ENCODE measurements around the gene CDH12. TPM values are rescaled to one million over a fixed set of nuclear protein-coding genes. Genes with fewer than 3 reads are reported as not detected.

CDH12 gene
- total RNA-seq, 4 donors from 2014 or later, result 0.19 to 0.91 (median 0.47) TPM

- intact Hi-C loops (cut with DNase I; ENCODE audit: low total_unique reads), result no loop called here
- no peak for TF ChIP-seq CTCF (IDR thresholded peaks at IDR 0.05)
- TF ChIP-seq POLR2A (IDR thresholded peaks at IDR 0.05), result no peak
- WGBS, 2 donors, result 43 to 45% methylated on average over 1 of the region's 1 CpG
Measured at GRCh38 chr5:22058620-22059019, 794.5 kb downstream of the CDH12 start.

GRCh38 chr5:22057012-22057411, 796.1 kb downstream of the CDH12 start:
- H3K4me3 ChIP-seq (ENCODE audit: low read depth, poor library complexity, severe bottlenecking), result no peak overlapping the region
- intact Hi-C loops (cut with DNase I; ENCODE audit: low total_unique reads), result no loop called here
- DNase-seq (ENCODE audit: low spot score in 2 of 2), result no peak
- TF ChIP-seq POLR2A (IDR thresholded peaks at IDR 0.05) (no peak), CTCF (IDR thresholded peaks at IDR 0.05) (no peak)

More at GRCh38 chr5:22058620-22059019, 794.5 kb downstream of the CDH12 start:
- H3K4me3 ChIP-seq (ENCODE audit: low read depth, poor library complexity, severe bottlenecking), result no peak overlapping the region
- DNase-seq (ENCODE audit: low spot score in 2 of 2), result no peak

- WGBS, 2 donors, result 77 to 86% methylated on average over 4 of the region's 4 CpGs
- DNase-seq (ENCODE audit: low spot score in 2 of 2), result no peak
- H3K4me3 ChIP-seq (ENCODE audit: low read depth, poor library complexity, severe bottlenecking), result no peak overlapping the region
- TF ChIP-seq CTCF (IDR thresholded peaks at IDR 0.05) (no peak), POLR2A (IDR thresholded peaks at IDR 0.05) (no peak)
- intact Hi-C loops (cut with DNase I; ENCODE audit: low total_unique reads), result no loop called here
Measured at GRCh38 chr5:22056601-22057000, 796.5 kb downstream of the CDH12 start.

- no peak overlapping the region for H3K4me3 ChIP-seq (ENCODE audit: low read depth, poor library complexity, severe bottlenecking)
- 53 to 66% methylated on average over 2 of the region's 2 CpGs for WGBS, 2 donors
- TF ChIP-seq CTCF (IDR thresholded peaks at IDR 0.05), result no peak
- TF ChIP-seq POLR2A (IDR thresholded peaks at IDR 0.05), result no peak
- no peak for DNase-seq (ENCODE audit: low spot score in 2 of 2)
- intact Hi-C loops (cut with DNase I; ENCODE audit: low total_unique reads), result no loop called here
Measured at GRCh38 chr5:22053195-22053594, 799.9 kb downstream of the CDH12 start.

- 62 to 71% methylated on average over 1 of the region's 1 CpG for WGBS, 2 donors
- TF ChIP-seq POLR2A (IDR thresholded peaks at IDR 0.05) (no peak), CTCF (IDR thresholded peaks at IDR 0.05) (no peak)
- no peak overlapping the region for H3K4me3 ChIP-seq (ENCODE audit: low read depth, poor library complexity, severe bottlenecking)
- DNase-seq (ENCODE audit: low spot score in 2 of 2), result no peak
- intact Hi-C loops (cut with DNase I; ENCODE audit: low total_unique reads), result no loop called here
Measured at GRCh38 chr5:22051881-22052280, 801.3 kb downstream of the CDH12 start.

GRCh38 chr5:22050931-22051330, 802.2 kb downstream of the CDH12 start:
- 65 to 69% methylated on average over 2 of the region's 2 CpGs for WGBS, 2 donors
- no peak for DNase-seq (ENCODE audit: low spot score in 2 of 2)
- intact Hi-C loops (cut with DNase I; ENCODE audit: low total_unique reads), result no loop called here
- no peak for TF ChIP-seq POLR2A (IDR thresholded peaks at IDR 0.05)
- no peak for TF ChIP-seq CTCF (IDR thresholded peaks at IDR 0.05)
- no peak overlapping the region for H3K4me3 ChIP-seq (ENCODE audit: low read depth, poor library complexity, severe bottlenecking)

All from lower leg skin (tissue), 4 donors.